CD4-positive, alpha-beta T cell (primary cell): ENCODE results near the gene NOTCH2. TPM values are rescaled to one million over a fixed set of nuclear protein-coding genes. Genes with fewer than 3 reads are reported as not detected.

Experiments
- ATAC-seq: fragments of 200-7000 bp; cut with Tn5 transposase; one replicate; pipeline ENCODE4 v1.10.0; 2022; ENCODE audit warnings: mild to moderate bottlenecking; ENCODE audit not compliant: poor library complexity
- CTCF ChIA-PET: fragments of 350-600 bp; sonication (Branson Sonifier 250); formaldehyde crosslinking; loops from one replicate; lab custom pipeline; 2021; ENCODE audit warnings: antibody characterized with exemption, inconsistent platforms; lab: Charles Lee
- POLR2A ChIA-PET: fragments of 350-600 bp; sonication (Branson Sonifier 250); formaldehyde crosslinking; loops from one replicate; lab custom pipeline; 2021; ENCODE audit warnings: antibody characterized with exemption, inconsistent platforms; lab: Charles Lee
- DNase-seq, 14 experiments: peaks; one replicate each; pipeline ENCODE4 v3.0.0-alpha.2; 2013 to 2020; ENCODE audit warnings: mixed read lengths in 2 of 14
- H3K27ac ChIP-seq, 2 donors: one replicate each; pipeline versions ENCODE4 v1.5.1 to v1.7.0; 2013; ENCODE audit warnings: low read length in 2 of 2, low read depth in 1 of 2, mild to moderate bottlenecking in 1 of 2
- H3K27me3 ChIP-seq, 2 experiments: 1 replicate in 1 of 2; 2 replicates in 1 of 2; pipeline versions ENCODE4 v1.6.1 to v1.7.0; 2013; ENCODE audit warnings: low read length in 2 of 2, control low read depth in 1 of 2, mild to moderate bottlenecking in 1 of 2, moderate library complexity in 1 of 2; ENCODE audit not compliant: insufficient read depth in 2 of 2, control insufficient read depth in 1 of 2
- H3K36me3 ChIP-seq: one replicate; pipeline ENCODE4 v1.6.1; 2013; ENCODE audit warnings: low read length, control low read depth; ENCODE audit not compliant: insufficient read depth
- H3K4me1 ChIP-seq: one replicate; pipeline ENCODE4 v1.6.1; 2013; ENCODE audit warnings: low read length, control low read depth; ENCODE audit not compliant: insufficient read depth
- H3K4me3 ChIP-seq: one replicate; pipeline ENCODE4 v1.5.1; 2013; ENCODE audit warnings: mild to moderate bottlenecking, low read length, moderate library complexity
- H3K9me3 ChIP-seq, 2 experiments: 1 replicate in 1 of 2; 2 replicates in 1 of 2; pipeline versions ENCODE4 v1.6.1 to v1.7.0; 2013; ENCODE audit warnings: low read length in 2 of 2, mild to moderate bottlenecking in 2 of 2, control low read depth in 1 of 2, moderate library complexity in 1 of 2; ENCODE audit not compliant: control insufficient read depth in 1 of 2, insufficient read depth in 1 of 2
- H3K27ac Mint-ChIP-seq: one replicate; pipeline ENCODE4 v1.8.0; 2020; ENCODE audit warnings: mixed read lengths
- H3K27me3 Mint-ChIP-seq: one replicate; pipeline ENCODE4 v1.8.0; 2021; ENCODE audit warnings: mixed read lengths
- H3K36me3 Mint-ChIP-seq: one replicate; pipeline ENCODE4 v1.8.0; 2021; ENCODE audit warnings: low read depth, mixed read lengths
- H3K4me1 Mint-ChIP-seq: one replicate; pipeline ENCODE4 v1.8.0; 2021; ENCODE audit warnings: low read depth, mixed read lengths
- H3K4me3 Mint-ChIP-seq: one replicate; pipeline ENCODE4 v1.8.0; 2020; ENCODE audit warnings: mild to moderate bottlenecking, mixed read lengths
- H3K9me3 Mint-ChIP-seq: one replicate; pipeline ENCODE4 v1.8.0; 2020; ENCODE audit warnings: mixed read lengths
- intact Hi-C, 2 experiments: fragments of 100-400 bp; cut with DNase I in 1 of 2; cut with micrococcal nuclease in 1 of 2; formaldehyde crosslinking; loops; one replicate each; pipeline versions ENCODE4 v1.15.1 to v1.9.0; 2023 to 2025; cut with DNase I, micrococcal nuclease
- total RNA-seq, 174 experiments: library from RNA in 2 of 174; stranded (reverse) in 2 of 174; gene quantifications; one replicate each; pipeline ENCODE4 v1.2.3 and lab custom pipeline; 2021 to 2026
- TF ChIP-seq, protein P1 (sequence below): fragments of 200-600 bp; IDR thresholded peaks from one replicate; pipeline ENCODE4 v1.8.0; 2022; ENCODE audit warnings: antibody characterized with exemption, mild to moderate bottlenecking

The NOTCH2 gene
- total RNA-seq, 2 experiments from 2014 or later: 27.5 to 29.4 TPM

DNA sequence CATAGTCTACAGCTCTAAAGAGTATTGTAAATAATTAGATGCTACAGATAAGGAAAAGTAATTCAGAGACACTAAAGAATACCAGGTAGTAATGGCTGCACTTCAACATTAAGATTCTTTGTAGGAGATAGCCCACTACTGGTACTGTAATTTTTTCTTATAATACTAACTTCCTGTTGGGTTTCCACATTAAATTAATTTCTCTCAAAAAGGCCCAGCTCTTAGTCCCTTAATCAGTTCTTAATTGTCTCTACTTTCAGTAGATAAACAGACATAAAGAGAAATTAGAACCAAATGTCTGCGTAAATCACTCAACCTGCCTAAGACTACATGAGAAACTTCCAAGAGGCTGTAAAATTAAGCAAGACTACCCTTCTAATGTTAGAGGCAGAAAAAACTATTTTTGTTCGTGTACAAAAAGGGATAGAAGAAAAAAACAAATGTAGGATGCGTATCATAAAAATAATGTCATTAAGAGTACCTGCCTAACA is 83.4 kb downstream of the NOTCH2 start:
- no peaks in the 10 kb centered on the region for H3K9me3 ChIP-seq
- peaks cover 47% of the 10 kb centered on the region for H3K36me3 Mint-ChIP-seq
- no peaks in the 10 kb centered on the region for H3K9me3 Mint-ChIP-seq
- no peak overlapping the region for H3K27ac Mint-ChIP-seq
- no peaks in the 10 kb centered on the region for H3K4me1 ChIP-seq
- TF ChIP-seq, protein P1, sequence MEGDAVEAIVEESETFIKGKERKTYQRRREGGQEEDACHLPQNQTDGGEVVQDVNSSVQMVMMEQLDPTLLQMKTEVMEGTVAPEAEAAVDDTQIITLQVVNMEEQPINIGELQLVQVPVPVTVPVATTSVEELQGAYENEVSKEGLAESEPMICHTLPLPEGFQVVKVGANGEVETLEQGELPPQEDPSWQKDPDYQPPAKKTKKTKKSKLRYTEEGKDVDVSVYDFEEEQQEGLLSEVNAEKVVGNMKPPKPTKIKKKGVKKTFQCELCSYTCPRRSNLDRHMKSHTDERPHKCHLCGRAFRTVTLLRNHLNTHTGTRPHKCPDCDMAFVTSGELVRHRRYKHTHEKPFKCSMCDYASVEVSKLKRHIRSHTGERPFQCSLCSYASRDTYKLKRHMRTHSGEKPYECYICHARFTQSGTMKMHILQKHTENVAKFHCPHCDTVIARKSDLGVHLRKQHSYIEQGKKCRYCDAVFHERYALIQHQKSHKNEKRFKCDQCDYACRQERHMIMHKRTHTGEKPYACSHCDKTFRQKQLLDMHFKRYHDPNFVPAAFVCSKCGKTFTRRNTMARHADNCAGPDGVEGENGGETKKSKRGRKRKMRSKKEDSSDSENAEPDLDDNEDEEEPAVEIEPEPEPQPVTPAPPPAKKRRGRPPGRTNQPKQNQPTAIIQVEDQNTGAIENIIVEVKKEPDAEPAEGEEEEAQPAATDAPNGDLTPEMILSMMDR: no peak
- H3K27ac ChIP-seq: no peak overlapping the region
- H3K27me3 Mint-ChIP-seq: no peaks in the 10 kb centered on the region
- H3K4me1 Mint-ChIP-seq: peaks cover 33% of the 10 kb centered on the region
- intact Hi-C loops: no loop called here
- ATAC-seq: no peak
- DNase-seq: no peak
- peaks cover 6% of the 10 kb centered on the region for H3K36me3 ChIP-seq
- no peaks in the 10 kb centered on the region for H3K27me3 ChIP-seq
- no peak overlapping the region for H3K4me3 ChIP-seq
- ChIA-PET POLR2A (no interaction called here), CTCF (no interaction called here)
- no peak overlapping the region for H3K4me3 Mint-ChIP-seq

DNA sequence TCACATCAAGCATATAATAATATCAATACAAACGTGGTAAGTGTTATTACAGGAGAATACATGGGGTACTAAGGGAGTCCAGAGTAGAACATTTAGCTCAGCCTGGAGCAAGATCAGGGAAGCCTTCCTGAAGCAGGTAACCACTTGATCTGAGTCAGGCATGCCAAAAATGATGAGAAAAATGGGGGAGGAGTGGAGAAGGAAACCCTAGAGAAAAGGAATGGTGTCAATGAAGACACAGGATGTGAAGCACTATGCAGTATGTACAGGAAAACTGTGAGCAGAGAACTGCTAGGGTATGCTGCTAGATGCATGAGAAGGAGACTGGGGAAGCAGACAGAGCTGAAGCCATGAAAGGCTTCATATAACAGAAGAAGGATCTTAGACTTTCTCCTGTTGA is 84.7 kb downstream of the NOTCH2 start:
- no peak overlapping the region for H3K4me3 Mint-ChIP-seq
- peaks cover 9% of the 10 kb centered on the region for H3K36me3 ChIP-seq
- no peak overlapping the region for H3K27ac ChIP-seq
- TF ChIP-seq, protein P1: no peak
- no peak for ATAC-seq
- no peaks in the 10 kb centered on the region for H3K27me3 Mint-ChIP-seq
- H3K9me3 ChIP-seq: no peaks in the 10 kb centered on the region
- H3K27ac Mint-ChIP-seq: no peak overlapping the region
- H3K4me3 ChIP-seq: no peak overlapping the region
- H3K9me3 Mint-ChIP-seq: no peaks in the 10 kb centered on the region
- intact Hi-C loops: no loop called here
- POLR2A ChIA-PET: no interaction called here
- CTCF ChIA-PET: no interaction called here
- peaks cover 47% of the 10 kb centered on the region for H3K36me3 Mint-ChIP-seq
- no peaks in the 10 kb centered on the region for H3K4me1 ChIP-seq
- H3K27me3 ChIP-seq: no peaks in the 10 kb centered on the region
- peaks cover 33% of the 10 kb centered on the region for H3K4me1 Mint-ChIP-seq
- no peak for DNase-seq

DNA sequence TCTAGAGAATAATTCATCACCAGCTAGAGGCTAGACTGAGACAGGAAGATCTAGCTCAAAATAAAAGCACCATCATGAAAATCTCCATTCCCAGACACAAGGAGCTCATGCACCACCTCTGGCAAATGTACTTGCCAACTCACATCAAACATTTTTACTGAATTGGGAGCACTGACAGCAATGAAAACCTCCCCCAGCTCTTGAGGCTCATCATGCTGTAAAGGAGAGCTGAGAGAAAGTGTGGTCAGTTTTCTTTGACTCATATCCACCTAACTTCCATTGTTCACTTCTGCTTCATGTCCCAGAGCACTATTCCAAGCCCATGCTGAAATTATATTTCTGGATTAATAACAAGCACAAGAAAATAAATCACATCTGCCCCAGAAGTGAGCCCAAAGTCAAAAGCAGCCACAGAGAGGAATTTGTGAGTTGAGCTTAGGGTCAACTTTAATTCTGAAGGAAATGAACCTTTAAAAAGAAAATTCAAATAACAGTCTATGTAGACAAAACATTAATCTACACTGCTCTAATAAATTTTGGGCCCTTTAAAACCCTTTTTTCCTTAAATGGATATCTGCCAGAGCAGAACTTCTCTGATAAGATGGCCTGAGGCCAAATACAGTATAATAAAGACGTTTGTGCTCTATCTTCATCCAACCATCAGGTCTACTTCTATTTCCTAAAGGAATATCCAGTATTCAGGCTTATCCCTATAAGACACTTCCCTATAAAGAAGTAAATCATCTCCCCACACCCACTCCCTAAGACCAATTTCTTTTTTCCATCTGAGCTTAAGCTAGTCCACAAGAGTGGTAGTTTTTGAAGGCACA is 87.3 kb downstream of the NOTCH2 start:
- intact Hi-C loops: loop anchor here in 1 of 2 experiments (2.0 kb wide), 1 partner anchor 21 kb away; no protein-coding TSS in a partner anchor
- H3K9me3 ChIP-seq: no peaks in the 10 kb centered on the region
- Mint-ChIP-seq H3K4me3 (no peak overlapping the region), H3K36me3 (peaks cover 43% of the 10 kb centered on the region), H3K4me1 (peaks cover 15% of the 10 kb centered on the region), H3K9me3 (no peaks in the 10 kb centered on the region), H3K27ac (no peak overlapping the region), H3K27me3 (no peaks in the 10 kb centered on the region)
- H3K4me3 ChIP-seq: no peak overlapping the region
- no peak for DNase-seq
- H3K27ac ChIP-seq: no peak overlapping the region
- TF ChIP-seq, protein P1: no peak
- no peak for ATAC-seq
- H3K27me3 ChIP-seq: no peaks in the 10 kb centered on the region
- ChIA-PET CTCF (interaction anchor here (1.4 kb wide), 1 partner anchor 10 kb away, joined by 3 read pairs; no protein-coding TSS in a partner anchor), POLR2A (no interaction called here)
- peaks cover 13% of the 10 kb centered on the region for H3K36me3 ChIP-seq
- H3K4me1 ChIP-seq: no peaks in the 10 kb centered on the region
